Ectodermal cell (in vitro differentiated cells): Measurements from ENCODE around the gene GAS6. TPM values are rescaled to one million over a fixed set of nuclear protein-coding genes. Genes with fewer than 3 reads are reported as not detected.
"Not testable (repeated sequence)": the region's sequence is repeated elsewhere in the genome, so short reads cannot be mapped to it uniquely, and the experiment has no call there.

ENCODE experiments used
- H3K27ac ChIP-seq: 2 replicates; pipeline ENCODE4 v1.7.0; 2013; ENCODE audit warnings: mild to moderate bottlenecking, low read depth, low read length; ENCODE audit not compliant: insufficient read depth, poor library complexity, severe bottlenecking
- H3K27me3 ChIP-seq: 2 replicates; pipeline ENCODE4 v1.7.0; 2013; ENCODE audit warnings: mild to moderate bottlenecking, low read length; ENCODE audit not compliant: insufficient read depth, control insufficient read depth, poor library complexity, severe bottlenecking
- H3K36me3 ChIP-seq: one replicate; pipeline ENCODE4 v1.7.0; 2013; ENCODE audit warnings: low read length; ENCODE audit not compliant: control insufficient read depth, insufficient read depth
- H3K4me1 ChIP-seq: one replicate; pipeline ENCODE4 v1.7.0; 2013; ENCODE audit warnings: low read length; ENCODE audit not compliant: control insufficient read depth, insufficient read depth
- H3K4me3 ChIP-seq: 2 replicates; pipeline ENCODE4 v1.7.0; 2013; ENCODE audit warnings: low read depth, low read length, control low read depth; ENCODE audit not compliant: insufficient read depth
- H3K9me3 ChIP-seq: 2 replicates; pipeline ENCODE4 v1.7.0; 2013; ENCODE audit warnings: mild to moderate bottlenecking, low read length, moderate library complexity; ENCODE audit not compliant: control insufficient read depth
- WGBS, 2 experiments: methylation state at CpG; one replicate each; pipeline ENCODE4 v1.1.7; 2013; ENCODE audit warnings: missing lambda C conversion rate in 2 of 2; 5-methylcytosine and 5-hydroxymethylcytosine counted together
- polyA plus RNA-seq, 4 experiments: library from polyadenylated mRNA; stranded (reverse); fragments of 50-300 nt; gene quantifications; one replicate each; pipeline ENCODE4 v1.2.3, GENCODE V29; 2013

Gene GAS6
- 50.0 TPM for polyA plus RNA-seq (2013, experiment 1 of 4)
- polyA plus RNA-seq (2013, experiment 2 of 4), result 58.2 TPM
- 40.7 TPM for polyA plus RNA-seq (2013, experiment 3 of 4)
- polyA plus RNA-seq (2013, experiment 4 of 4), result 48.1 TPM

GRCh38 chr13:113863524-113864272, at the start of gene GAS6:
TSS of gene GAS6 (minus strand) at chr13:113864076. CDS start at chr13:113863920, 156 bp downstream.
- Histone ChIP-seq H3K4me1 (peaks cover 44% of the 10 kb centered on the region), H3K27ac (no peak within 1 kb of the TSS), H3K27me3 (peaks cover 37% of the 10 kb centered on the region), H3K9me3 (no peaks in the 10 kb centered on the region), H3K4me3 (peak within 1 kb of the TSS; percentile 61), H3K36me3 (no peaks in the 10 kb centered on the region)
- 0% methylated on average over 116 of the region's 116 CpGs for WGBS, 2 experiments

- H3K4me3 ChIP-seq, H3K27me3 ChIP-seq, H3K27ac ChIP-seq, H3K36me3 ChIP-seq, H3K4me1 ChIP-seq, H3K9me3 ChIP-seq: not testable (repeated sequence)
- 82 to 94% methylated on average over 5 to 8 of the region's 8 CpGs for WGBS, 2 experiments
Measured at GRCh38 chr13:113913408-113913807, 49.5 kb upstream of the GAS6 start.

DNA sequence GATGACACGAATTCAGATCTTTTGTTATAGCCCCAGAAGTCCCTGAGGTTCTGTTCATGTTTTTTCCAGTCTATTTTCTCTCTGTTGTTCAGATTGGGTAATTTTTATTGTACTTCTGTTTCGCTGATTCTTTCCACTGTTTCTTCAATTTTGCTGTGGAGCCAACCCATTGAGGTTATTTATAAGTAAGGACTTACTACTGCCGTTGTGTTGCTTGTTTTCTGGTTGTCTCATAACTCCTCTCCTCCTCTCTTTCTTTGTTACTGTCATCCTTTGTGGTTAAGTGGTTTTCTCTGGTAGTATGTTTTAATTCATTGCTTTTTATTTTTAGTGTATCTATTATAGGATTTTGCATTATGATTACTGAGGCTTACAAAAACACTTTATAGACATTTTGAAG, 48.7 kb upstream of the GAS6 start:
- H3K9me3 ChIP-seq, result no peaks in the 10 kb centered on the region
- H3K36me3 ChIP-seq, result no peaks in the 10 kb centered on the region
- H3K4me3 ChIP-seq, result no peak overlapping the region
- no peak overlapping the region for H3K27ac ChIP-seq
- 69 to 92% methylated on average over 1 to 3 of the region's 3 CpGs for WGBS, 2 experiments
- H3K27me3 ChIP-seq, result no peaks in the 10 kb centered on the region
- no peaks in the 10 kb centered on the region for H3K4me1 ChIP-seq

DNA sequence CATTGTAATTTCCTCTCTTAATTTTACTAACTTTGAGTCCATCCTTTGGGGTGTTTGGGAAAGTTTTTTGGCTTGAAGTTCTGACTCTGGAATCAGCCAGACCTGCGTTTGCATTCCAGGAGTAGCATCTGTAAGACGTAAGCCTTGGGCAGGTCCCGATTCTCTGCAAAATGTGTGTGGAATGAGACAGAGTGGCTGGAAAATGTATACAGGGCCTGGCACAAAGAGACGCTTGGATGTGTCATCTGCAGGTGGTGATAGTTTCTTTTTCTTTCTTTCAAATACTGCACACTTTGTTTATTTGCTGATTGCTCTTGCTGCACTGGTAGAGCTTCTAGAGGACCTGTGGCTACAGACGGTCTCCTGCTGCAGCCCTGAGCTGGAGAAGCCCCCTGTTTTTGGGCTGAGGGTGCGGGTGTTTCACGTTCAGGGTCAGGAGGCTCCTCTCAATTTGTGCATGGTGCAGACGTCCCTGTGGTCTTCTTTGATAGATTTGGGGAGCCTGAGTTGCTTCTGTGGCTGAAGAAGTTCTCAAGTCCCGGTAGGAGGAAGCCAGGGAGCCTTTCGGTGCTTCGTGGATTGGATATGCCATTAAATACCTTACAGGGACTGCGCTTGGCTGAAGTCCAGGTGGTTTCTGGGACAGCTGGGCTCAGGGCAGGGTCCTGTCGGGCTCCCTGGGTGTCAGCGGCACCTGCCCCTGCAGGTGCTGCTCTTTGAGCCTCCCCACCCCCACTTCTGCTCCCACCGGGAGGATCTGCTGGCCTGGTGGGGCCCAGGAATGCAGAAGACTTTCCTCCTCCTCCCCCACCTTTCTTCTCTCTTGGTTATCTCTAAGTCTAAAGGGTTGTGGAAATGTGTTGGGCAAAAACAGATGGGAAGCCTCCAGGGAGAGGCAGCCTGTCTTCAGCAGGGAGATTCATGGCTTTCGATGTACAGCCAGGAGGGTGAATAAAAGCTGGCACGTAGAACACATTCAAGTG, 44.0 kb upstream of the GAS6 start:
- WGBS, 2 experiments, result 86 to 87% methylated on average over 17 of the region's 17 CpGs
- Histone ChIP-seq H3K4me3 (no peak overlapping the region), H3K4me1 (no peaks in the 10 kb centered on the region), H3K27ac (no peak overlapping the region), H3K36me3 (no peaks in the 10 kb centered on the region), H3K9me3 (no peaks in the 10 kb centered on the region), H3K27me3 (no peaks in the 10 kb centered on the region)

GRCh38 chr13:113906571-113906970, 42.7 kb upstream of the GAS6 start:
- no peaks in the 10 kb centered on the region for H3K36me3 ChIP-seq
- no peak overlapping the region for H3K27ac ChIP-seq
- H3K27me3 ChIP-seq, result no peaks in the 10 kb centered on the region
- H3K4me1 ChIP-seq, result no peaks in the 10 kb centered on the region
- 86 to 93% methylated on average over 4 of the region's 4 CpGs for WGBS, 2 experiments
- no peak overlapping the region for H3K4me3 ChIP-seq
- H3K9me3 ChIP-seq, result no peaks in the 10 kb centered on the region

- Histone ChIP-seq H3K9me3 (no peaks in the 10 kb centered on the region), H3K27ac (no peak overlapping the region), H3K4me3 (no peak overlapping the region), H3K27me3 (no peaks in the 10 kb centered on the region), H3K4me1 (no peaks in the 10 kb centered on the region), H3K36me3 (no peaks in the 10 kb centered on the region)
- WGBS, 2 experiments, result 94 to 97% methylated on average over 8 of the region's 8 CpGs
Measured at GRCh38 chr13:113905942-113906341, 42.1 kb upstream of the GAS6 start.

DNA sequence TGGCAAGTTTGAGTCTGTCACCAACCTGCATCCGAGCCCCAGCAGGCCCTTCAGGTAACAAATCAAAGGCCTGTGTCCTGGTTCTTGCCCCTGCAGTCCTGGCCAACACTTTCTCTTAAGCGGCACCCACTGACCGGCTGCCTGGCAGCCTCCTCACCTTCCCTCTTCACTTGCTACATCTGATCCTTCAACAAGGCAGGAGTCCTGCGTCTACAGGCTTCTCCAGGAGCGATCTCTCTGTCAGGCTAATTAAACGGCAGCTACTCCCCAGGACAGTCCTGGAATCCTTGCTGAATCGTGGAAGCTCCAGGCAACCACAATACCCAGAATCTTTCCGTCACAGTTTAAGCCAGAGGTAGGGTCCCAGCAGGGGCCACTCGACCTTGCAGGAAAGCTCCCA, 41.1 kb upstream of the GAS6 start:
- Histone ChIP-seq H3K9me3 (no peaks in the 10 kb centered on the region), H3K27me3 (no peaks in the 10 kb centered on the region), H3K36me3 (no peaks in the 10 kb centered on the region), H3K4me3 (no peak overlapping the region), H3K4me1 (no peaks in the 10 kb centered on the region), H3K27ac (no peak overlapping the region)
- WGBS, 2 experiments, result 77 to 81% methylated on average over 9 of the region's 9 CpGs

DNA sequence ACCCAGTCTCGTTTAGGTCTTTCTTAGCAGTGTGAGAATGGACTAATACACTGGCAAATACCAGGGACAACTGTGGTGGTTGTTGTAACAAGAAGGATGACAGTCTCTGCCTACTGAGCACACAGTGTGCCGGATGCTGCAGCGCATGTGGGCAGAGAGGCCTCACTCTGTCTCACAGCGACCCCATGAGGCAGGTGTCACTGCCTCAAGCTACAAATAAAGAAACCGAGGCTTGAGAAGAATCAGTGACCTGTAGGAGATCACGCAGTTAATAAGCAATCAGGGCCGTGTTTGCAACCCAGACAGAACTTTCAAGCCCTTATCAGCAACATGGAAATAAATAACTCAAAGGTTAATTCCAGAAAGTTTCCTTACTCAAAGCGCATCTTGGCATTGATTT, 40.5 kb upstream of the GAS6 start:
- Histone ChIP-seq H3K4me3 (no peak overlapping the region), H3K27me3 (no peaks in the 10 kb centered on the region), H3K4me1 (no peaks in the 10 kb centered on the region), H3K27ac (no peak overlapping the region), H3K9me3 (no peaks in the 10 kb centered on the region), H3K36me3 (no peaks in the 10 kb centered on the region)
- 65 to 67% methylated on average over 8 of the region's 8 CpGs for whole genome bisulfite sequencing, 2 experiments

DNA sequence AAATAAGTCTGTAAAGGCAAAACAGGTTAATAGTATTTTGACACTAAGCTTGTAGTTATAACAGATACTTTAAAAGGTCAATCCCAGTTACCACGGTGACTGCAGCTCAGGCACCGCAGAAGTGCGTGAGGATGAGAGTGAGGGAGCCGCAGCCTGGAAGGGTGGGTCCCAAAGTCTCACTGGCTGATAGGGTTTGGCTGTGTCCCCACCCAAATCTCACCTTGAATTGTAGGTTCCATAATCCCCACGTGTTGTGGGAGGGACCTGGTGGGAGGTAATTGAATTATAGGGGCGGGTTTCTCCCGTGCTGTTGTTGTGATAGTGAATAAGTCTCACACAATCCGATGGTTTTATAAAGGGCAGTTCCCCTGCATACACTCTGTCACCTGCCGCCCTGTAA, 40.0 kb upstream of the GAS6 start:
- Histone ChIP-seq H3K27me3 (no peaks in the 10 kb centered on the region), H3K9me3 (no peaks in the 10 kb centered on the region), H3K27ac (no peak overlapping the region), H3K36me3 (no peaks in the 10 kb centered on the region), H3K4me3 (no peak overlapping the region), H3K4me1 (no peaks in the 10 kb centered on the region)
- 81 to 87% methylated on average over 9 of the region's 9 CpGs for WGBS, 2 experiments
